HL-60/S4 (cell line): ENCODE results near the gene CPPED1.

Source experiments
- in situ Hi-C: fragments of 300-500 bp; cut with MboI; formaldehyde crosslinking; loops from 2 replicates; pipeline ENCODE4 v1.14.3; 2022; ENCODE audit warnings: low sequenced_read_pairs

The CPPED1 gene

DNA sequence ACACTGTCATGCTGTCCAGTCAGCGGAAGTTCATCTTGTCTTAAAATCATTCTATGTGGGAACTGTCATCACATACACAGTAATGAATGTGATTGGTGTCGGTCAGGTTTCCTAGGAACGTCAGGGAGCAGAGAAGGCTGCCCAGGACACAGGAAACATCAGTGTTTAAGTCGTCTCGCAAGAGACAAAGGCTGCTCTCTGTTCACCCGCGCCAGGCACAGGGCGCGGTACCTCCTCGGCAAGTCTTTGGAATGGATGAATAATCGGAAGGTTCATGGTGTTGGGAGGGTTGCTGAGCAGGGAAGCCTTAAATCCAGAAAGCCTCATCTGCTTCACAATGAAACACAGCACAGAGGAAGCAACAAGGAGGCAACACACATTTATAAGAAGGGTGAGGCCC, 148.2 kb downstream of the CPPED1 start:
- in situ Hi-C loops: loop anchor here (25.0 kb wide), 1 partner anchor 93 kb away; no protein-coding TSS in a partner anchor

DNA sequence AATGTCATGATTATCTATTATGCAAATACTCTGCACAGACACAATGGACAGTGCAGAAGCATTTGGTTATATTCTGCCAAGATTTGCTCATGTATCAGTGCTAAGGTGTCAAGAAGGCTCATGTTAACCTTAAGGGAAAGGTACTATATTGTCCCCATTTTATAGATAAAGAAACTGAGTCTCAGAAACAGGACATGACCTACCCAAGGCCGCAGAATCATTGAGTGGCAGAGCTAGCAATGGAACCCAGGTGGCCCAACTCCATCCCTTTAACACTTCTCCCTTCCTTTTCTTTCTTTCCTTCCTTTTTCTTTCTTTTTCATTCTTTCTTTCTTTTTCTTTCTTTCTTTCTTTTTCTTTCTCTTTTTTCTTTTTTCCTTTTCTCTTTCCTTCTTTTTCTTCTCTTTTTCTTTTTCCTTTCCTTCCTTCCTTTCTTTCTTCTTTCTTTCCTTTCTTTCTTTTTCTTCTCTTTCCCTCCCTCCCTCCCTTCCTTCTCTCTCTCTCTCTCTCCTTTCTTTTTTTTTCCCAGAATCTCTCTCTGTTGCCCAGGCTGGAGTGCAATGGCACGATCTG, 149.8 kb downstream of the CPPED1 start:
- in situ Hi-C loops: loop anchor here (25.0 kb wide), 1 partner anchor 92 kb away; no protein-coding TSS in a partner anchor

DNA sequence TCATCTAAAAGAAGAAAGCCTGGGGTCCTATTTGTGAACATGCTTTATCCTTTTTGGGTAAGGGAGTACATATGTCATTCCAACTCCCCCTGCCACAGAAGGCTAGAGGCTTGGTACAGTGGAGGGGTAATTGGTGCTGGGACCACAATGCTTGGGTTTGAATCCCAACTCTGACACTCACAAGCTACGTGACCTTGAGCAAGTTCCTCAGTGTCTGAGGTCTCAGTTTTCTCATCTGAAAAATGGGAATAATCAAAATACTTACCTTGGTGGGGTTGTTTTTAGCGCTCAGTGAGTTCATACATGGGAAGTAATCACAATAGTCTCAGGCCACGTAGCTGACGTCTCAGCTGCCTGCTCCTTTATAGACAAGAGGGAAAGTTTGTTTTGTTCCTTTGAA, 150.8 kb downstream of the CPPED1 start:
- in situ Hi-C loops: loop anchor here (25.0 kb wide), 1 partner anchor 91 kb away; no protein-coding TSS in a partner anchor

DNA sequence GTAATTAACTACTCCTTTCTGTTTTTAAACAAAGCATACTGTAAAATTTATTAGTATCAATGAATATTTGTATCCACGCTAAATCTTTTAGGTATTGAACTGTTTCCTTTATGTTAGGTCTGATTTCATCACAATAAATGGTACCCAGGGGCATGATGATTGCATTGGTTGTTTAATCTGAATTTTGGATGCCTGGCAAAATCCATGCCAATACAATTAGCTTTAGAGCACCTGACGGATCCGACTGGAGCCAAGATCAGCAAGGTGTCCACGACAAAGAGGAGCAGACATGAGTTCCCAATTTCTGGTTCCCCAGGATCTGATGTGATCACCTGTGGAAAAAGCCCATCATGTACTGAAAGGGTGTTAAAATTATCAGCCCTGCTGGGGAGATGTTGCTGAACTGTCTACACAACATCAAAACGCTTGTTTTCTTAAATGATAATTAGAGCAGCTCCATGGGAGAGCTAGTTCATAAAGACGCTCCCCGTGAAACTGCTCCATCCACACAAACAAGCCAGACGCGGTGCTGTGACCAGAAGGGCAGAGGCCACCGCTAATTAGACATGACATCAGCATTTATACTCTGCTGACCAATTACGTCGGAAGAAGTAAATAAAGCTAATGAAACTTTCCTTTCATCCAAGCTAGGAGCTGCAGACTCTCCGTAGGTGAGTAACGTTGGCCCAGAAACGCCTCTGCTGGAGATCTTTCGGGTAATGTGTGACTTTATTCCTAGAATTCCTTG, 151.7 kb downstream of the CPPED1 start:
- in situ Hi-C loops: loop anchor here (25.0 kb wide), 1 partner anchor 90 kb away; no protein-coding TSS in a partner anchor

DNA sequence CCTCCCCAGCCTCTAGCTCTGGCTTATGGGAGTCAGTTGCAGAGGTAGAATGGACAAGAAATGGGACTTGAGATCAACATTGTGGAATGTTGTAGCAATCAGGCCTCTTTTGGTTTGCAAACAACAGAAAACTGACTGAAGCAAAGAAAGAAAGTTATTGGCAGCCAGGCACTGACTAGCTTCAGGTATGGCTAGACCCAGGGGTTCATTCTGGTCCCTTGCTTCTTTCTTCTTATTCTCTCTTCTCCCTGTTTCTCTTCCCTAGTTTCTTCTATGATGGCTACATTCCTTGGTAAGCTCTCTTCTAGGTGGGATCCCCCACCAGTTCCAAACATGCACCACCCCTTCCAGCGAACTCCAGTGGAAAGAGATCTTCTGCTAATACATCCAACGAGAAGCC, 154.3 kb downstream of the CPPED1 start:
- in situ Hi-C loops: no loop called here

DNA sequence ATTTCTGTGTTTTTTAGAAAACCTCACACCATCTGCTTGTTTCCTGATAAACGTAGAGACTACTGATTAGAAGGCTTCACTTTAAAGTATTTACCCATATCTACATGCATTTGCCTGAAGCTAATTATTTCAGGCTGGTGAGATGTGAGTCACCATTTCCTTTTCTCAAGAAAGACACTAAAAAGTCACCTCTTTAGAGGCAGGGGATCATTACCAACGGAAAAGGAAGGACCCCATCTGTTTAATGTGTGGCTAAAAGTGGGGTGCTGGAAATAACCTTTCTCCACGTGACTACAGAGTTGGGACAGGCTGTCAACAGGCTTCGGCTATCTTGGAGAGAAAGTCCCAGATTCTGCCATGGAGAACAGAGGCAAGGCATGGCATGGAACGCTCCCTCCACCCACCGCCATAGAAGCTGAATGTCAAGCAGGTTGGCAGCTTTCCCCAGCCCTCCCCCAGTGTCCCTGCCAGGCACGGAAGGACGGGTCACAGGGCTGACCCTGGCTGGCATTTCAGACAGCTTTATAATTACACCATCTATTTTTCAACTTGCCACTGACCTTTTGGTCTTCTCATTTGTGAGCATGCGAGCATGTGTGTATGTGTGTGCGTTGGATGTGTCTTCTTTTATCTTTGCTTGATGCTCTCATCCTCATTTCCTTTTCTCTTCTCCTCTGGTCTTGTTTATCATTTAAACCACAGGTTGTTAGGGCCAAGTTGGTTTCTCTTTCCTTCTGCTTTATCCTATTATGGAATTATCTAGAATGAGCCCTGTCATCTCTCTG, 157.0 kb downstream of the CPPED1 start:
- in situ Hi-C loops: no loop called here

DNA sequence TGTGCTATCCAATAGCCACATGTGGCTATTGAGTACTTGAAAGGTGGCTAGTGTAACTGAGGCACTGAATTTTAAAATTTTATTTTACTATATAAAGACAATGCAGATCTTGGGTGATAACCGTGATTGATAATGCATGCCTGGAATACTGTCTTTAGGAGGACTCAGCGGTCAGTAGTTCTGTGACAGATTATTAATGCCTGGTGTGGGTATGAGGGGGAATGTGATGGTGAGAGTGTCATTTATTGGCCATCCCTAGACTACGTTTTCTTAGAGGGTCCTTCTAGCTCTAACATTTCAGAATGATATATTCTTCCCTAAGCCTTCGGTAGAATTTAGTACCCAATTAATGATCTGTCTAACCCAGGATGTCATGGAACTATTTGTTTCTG, 157.6 kb downstream of the CPPED1 start:
- in situ Hi-C loops: no loop called here

DNA sequence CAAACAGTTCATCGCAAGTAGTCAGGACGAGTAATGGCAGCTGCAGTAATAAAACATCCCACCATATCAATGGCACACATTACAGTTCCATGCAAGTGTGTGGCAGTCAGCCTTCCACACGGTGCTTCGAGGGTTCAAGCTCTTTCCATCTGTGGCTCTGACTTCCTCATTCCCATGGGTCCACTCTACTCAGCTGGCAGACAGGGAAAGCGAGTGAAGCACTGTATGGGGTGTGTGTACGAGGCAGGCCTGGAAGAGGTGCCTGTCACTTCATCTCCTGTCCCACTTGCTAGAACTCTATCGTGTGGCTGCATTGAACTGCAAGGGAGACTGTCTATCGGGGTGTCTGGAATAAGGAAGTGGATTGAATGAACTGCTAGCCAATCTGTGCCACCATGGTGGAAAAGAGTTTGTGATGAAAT, 160.6 kb downstream of the CPPED1 start:
- in situ Hi-C loops: no loop called here

DNA sequence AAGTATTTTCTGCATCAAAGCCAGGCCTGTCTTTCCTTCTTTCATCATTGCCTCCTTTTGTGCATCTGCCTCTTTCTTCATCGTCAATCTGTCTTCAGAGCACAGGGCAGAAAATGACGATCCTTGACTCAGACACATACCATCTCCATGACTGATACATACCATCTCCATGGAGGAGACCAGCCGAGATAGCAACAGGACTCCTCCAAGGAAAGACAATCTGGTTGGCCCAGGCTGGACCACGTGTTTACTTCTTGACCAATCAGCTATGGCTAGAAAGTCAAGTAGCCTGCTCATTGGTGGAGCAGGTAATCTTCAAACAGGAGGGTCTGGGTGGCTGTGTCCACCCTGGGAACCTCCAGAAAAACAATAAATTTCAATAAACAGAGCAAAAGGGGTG, 164.6 kb downstream of the CPPED1 start:
- in situ Hi-C loops: no loop called here

DNA sequence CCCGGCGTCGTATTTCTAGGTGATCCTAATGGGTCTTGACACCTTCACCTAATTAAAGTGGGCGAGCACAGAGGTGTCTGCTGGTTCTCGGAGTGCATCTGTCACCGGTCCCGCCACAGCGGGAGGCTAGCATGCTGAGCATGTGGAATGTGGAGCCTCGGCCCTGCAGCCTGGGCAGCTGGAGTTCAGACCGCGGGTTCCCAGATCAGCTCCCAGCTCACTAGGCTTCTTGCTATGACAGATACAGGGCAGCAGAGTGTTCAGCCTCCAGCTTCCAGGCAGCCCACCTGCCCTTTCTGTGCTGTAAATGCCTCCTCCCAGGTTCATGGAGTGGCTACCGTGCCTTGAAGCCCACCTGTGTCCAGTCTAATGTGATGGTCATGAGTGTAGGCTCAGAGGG, 166.7 kb downstream of the CPPED1 start:
- in situ Hi-C loops: no loop called here

DNA sequence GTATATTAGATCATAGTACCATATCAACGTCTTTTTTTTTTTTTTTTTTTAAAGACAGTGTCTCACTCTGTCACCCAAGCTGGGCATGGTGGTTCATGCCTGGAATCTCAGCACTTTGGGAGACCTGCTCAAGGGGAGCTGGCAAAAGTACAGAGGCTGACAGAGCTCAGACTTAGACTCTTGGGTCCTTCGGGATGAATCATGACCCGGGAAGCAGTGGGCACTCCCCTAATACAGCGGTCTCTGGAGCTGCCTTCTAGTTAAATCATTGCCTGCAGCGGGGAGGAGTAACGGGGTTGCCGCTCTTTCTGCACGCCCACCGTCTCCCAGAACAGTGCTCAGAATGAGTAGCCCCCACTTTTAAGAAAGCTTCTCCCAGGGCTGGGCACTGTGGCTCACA, 174.4 kb downstream of the CPPED1 start:
- in situ Hi-C loops: no loop called here

DNA sequence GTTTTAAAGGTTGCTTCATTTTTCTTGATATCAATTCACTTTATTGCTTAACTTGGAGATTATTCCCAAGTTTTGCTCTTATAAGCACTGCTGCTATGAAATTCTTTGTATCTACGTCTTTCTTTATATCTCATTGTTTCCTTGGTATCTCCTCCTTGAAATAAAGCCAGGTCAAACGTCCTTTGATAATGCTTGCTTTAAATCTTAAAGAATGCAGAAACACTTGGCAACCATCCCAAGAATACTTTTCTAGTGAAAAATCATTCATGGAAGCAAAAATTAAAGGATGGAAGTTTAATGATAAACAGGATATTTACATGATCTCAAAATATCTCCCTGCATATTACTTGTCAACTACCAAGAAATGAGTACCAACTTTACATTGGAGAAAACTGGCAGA, 175.2 kb downstream of the CPPED1 start:
- in situ Hi-C loops: no loop called here

DNA sequence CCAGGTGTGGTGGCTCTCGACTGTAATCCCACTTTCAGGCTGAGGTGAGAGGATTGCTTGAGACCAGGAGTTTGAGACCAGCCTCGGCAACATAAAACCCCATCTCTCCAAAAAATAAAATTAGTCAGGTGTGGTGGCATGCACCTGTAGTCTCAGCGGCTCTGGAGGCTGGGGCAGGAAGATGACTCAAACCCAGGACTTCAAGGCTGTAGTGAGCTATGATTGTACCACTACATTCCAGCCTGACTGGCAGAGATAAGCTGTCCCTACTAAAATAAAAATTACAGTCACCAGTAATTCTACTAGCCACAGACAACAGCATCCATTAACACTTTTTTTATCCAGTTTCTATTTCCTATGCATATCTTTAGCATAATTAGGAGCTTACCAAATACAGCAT, 176.3 kb downstream of the CPPED1 start:
- in situ Hi-C loops: no loop called here

DNA sequence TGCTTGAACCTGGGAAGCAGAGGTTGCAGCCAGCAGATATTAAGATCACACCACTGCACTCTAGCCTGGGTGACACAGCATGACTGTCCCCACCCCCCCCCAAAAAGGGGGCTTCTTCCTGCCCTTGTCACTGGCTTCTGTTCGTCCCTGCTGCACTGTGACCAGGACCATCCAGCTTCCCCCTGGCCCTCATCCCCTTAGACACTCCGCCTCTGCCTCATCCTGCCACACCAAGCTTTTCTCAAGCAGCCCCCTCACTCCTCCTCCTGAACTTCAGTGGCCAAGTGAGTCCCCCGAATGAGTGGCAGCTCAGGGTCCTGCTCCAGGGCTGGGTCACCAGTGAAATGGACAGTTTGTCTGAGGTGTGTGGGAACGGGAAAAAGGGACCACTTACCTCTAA, 177.3 kb downstream of the CPPED1 start:
- in situ Hi-C loops: no loop called here

DNA sequence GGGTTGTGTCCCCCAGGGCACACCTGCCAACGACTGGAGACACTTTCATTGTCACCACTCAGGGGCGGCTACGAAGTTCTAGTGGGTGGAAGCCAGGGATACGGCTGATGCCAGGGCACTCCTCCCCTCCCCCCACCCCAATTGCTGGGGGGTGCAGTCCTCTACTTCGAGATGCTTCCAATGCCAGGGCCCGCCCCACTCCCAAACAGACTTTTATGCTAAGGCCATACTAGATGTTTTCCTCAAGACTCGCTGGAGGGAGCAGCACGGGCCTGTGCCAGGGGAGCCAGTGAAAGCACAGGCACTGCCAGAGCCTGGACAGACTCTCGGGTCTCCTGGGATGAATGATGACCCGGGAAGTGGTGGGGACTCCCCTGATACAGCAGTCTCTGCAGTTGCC, 178.0 kb downstream of the CPPED1 start:
- in situ Hi-C loops: no loop called here

DNA sequence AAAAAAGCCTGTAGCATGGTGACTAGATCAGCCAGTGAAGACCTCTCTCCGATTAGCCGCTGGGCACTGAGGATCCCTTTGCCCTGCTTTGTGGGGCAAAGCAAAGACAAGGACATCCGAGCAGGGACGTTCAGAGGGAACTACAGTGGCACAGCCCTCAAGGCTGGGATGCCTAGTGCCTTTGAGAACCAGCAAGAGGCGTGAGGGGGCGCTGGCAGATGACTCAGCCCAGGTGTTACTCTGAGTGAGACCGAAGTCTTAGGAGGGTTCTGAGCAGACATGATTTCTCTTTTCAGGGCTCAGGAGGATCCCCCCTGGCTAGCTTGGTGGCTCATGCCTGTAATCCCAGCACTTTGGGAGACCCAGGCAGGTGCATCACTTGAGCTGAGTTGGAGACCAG, 178.6 kb downstream of the CPPED1 start:
- in situ Hi-C loops: no loop called here

DNA sequence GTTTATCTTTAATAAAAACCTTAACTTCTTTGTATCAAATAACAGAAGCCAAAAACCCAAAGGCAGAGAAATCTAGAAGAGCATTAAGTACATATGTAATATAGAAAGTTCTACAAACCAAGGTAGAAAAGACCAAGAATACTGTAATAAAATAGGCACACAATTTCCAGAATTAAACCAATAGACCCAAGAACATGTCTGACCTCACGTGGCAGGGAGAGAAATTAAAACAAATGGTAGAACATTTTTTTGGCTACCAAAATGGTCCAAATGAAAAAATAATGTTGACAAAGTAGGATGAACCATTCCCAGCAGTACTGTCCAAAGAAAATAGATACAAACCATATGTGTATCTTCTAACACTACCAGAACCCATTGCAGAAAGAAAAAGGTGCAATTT, 183.5 kb downstream of the CPPED1 start:
- in situ Hi-C loops: no loop called here

DNA sequence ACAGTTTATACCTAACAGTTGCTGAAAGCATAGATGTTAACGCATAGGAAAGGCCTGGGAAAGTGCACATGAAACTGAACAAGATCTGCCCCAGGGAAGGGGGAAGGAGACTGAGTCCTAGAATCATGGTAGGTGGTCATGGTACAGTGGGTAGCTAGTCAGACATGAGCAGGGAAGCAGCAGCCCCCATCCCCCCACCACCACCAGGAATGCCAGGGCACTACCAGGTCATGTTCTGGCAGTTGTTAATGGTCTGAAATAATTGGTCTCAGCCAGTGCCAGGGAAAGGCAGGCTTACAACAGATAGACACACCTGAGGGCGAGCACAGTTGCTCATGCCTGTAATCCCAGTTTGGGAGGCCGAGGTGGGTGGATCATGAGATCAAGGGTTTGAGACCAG, 185.2 kb downstream of the CPPED1 start:
- in situ Hi-C loops: no loop called here

DNA sequence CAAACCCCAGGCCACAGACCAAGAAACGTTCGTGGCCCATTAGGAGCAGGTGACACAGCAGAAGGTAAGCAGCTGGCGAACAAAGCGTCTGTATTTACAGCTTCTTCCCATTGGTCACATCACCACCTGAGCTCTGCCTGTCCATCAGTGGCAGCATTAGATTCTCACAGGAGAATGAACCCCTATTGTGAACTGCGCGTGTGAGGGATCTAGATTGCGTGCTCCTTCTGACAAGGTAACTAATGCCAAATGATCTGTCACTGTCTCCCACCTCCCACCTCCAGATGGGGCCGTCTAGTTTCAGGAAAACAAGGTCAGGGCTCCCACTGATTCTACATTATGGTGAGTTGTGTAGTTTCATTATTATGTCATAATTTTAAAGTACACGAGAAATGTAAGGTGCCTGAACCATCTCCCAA, 186.3 kb downstream of the CPPED1 start:
- in situ Hi-C loops: no loop called here

DNA sequence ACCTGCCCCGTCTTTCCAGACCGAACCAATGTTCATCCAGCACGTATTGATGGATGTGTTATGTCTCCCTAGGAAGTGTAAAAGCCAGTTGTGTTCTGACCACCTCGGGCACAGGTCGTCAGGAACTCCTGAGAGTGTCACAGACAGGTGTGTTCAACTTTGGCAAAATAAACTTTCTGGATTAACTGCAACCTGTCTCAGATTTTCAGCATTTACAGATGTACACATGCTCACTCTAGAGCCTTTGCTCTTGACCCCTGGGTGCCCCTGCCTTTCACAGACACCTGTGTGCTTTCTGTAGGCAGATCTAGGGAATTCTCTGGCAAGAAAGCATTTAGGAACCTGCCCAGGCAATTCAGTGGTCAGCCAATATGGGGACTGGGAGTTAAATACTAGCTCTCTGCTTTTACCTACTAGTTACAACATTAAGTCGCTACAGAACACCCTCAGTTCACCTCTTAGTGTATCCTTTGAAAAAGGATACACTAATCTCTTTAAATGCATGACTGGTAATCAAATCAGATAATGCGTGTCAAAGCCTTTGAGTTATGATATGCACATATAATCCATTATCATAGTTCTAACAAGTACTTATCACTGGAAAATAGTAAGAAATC, 188.9 kb downstream of the CPPED1 start:
- in situ Hi-C loops: no loop called here

DNA sequence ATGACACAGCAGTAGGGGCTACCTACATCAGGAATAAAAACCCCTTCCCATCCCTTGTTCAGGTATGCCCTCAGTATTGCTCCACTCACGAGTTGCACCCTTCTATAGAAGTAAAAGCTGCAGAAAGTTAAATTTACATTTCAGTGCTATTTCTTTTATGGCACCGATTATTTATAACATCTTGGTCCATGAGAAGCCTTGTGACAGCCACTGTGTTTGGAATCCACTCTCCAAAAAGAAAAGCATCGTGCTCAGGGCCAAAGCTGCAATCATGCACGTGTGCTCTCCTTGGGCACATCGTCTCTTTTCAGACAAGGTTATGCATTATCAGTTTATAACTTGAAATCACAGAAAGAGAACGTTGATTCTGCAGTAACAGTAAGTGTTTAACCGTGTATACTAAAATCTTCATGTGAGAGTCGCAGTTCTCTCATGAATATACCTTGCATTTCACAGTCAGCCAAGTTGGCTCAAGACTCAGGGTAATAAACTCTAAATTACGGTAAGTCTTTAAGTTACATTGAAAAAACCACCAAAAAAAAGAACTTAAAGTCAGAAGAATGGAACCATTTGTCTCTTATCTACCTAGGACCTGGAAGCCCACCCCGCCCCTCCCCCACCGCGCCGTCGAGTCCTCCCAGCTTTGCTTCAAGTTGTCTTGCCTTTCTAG, 189.6 kb downstream of the CPPED1 start:
- in situ Hi-C loops: no loop called here
